Astrocyte of the spinal cord (primary cell): ENCODE results near the gene CCDC178.

Source experiments
- DNase-seq: peaks from one replicate; pipeline ENCODE4 v3.0.0; 2011; ENCODE audit warnings: low read depth, low spot score
- H3K4me3 ChIP-seq: 2 replicates; pipeline ENCODE4 v1.5.1; 2011; ENCODE audit warnings: low read depth, mild to moderate bottlenecking, low read length, moderate library complexity
- in situ Hi-C: cut with HindIII; loops from 2 replicates; pipeline ENCODE4 v1.10.0; 2017; ENCODE audit warnings: low sequenced_read_pairs
- TF ChIP-seq, protein P1 (sequence below): IDR thresholded peaks from 2 replicates; pipeline ENCODE4 v1.5.1; 2012; ENCODE audit warnings: low read depth, mild to moderate bottlenecking, low read length, inconsistent platforms

CCDC178 gene

DNA sequence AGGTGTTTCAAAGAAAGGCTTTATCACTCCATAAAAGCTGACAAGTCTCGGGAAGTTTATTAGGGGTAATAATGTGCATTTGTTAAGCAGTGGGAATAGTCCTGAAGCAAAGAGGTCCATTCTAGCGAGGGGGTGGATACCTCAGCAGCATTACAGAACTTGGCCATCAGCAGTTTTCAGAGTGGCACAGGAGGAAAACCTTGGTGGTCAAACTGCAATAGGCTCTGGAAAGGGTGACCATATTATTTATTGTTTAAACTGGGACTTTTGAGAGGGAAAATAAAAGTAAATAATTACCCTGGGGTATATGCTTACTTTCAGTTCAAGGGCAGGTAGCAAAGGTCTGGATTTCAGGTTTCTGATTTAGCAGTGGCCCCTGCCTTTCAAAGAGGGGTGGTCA, 552.2 kb downstream of the CCDC178 start:
- DNase-seq: no peak
- TF ChIP-seq, protein P1, sequence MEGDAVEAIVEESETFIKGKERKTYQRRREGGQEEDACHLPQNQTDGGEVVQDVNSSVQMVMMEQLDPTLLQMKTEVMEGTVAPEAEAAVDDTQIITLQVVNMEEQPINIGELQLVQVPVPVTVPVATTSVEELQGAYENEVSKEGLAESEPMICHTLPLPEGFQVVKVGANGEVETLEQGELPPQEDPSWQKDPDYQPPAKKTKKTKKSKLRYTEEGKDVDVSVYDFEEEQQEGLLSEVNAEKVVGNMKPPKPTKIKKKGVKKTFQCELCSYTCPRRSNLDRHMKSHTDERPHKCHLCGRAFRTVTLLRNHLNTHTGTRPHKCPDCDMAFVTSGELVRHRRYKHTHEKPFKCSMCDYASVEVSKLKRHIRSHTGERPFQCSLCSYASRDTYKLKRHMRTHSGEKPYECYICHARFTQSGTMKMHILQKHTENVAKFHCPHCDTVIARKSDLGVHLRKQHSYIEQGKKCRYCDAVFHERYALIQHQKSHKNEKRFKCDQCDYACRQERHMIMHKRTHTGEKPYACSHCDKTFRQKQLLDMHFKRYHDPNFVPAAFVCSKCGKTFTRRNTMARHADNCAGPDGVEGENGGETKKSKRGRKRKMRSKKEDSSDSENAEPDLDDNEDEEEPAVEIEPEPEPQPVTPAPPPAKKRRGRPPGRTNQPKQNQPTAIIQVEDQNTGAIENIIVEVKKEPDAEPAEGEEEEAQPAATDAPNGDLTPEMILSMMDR: no peak
- in situ Hi-C loops: no loop called here
- no peak overlapping the region for H3K4me3 ChIP-seq
